Rectal smooth muscle tissue (tissue), 1 donor: Measurements from ENCODE around the gene PCSK6.

Source experiments
- H3K27ac ChIP-seq: one replicate; pipeline ENCODE4 v1.7.0; 2013; ENCODE audit warnings: low read depth, low read length, inconsistent platforms
- H3K27me3 ChIP-seq: one replicate; pipeline ENCODE4 v1.7.0; 2013; ENCODE audit warnings: low read length; ENCODE audit not compliant: control insufficient read depth, insufficient read depth
- H3K36me3 ChIP-seq: one replicate; pipeline ENCODE4 v1.7.0; 2013; ENCODE audit warnings: low read length; ENCODE audit not compliant: control insufficient read depth, insufficient read depth
- H3K4me1 ChIP-seq: one replicate; pipeline ENCODE4 v1.7.0; 2013; ENCODE audit warnings: low read length; ENCODE audit not compliant: control insufficient read depth, insufficient read depth
- H3K4me3 ChIP-seq: one replicate; pipeline ENCODE4 v1.7.0; 2013; ENCODE audit warnings: low read length
- H3K9ac ChIP-seq: one replicate; pipeline ENCODE4 v1.7.0; 2013; ENCODE audit warnings: low read length

PCSK6 gene

GRCh38 chr15:101520395-101520794 is 30.9 kb upstream of the PCSK6 start:
- Histone ChIP-seq H3K27me3 (no peaks in the 10 kb centered on the region), H3K9ac (no peak overlapping the region), H3K4me3 (no peak overlapping the region), H3K4me1 (no peaks in the 10 kb centered on the region), H3K27ac (no peak overlapping the region), H3K36me3 (no peaks in the 10 kb centered on the region)

- Histone ChIP-seq H3K27me3 (no peaks in the 10 kb centered on the region), H3K9ac (no peak overlapping the region), H3K27ac (no peak overlapping the region), H3K4me3 (no peak overlapping the region), H3K4me1 (no peaks in the 10 kb centered on the region), H3K36me3 (no peaks in the 10 kb centered on the region)
Observed at GRCh38 chr15:101517504-101517903, 28.0 kb upstream of the PCSK6 start.

DNA sequence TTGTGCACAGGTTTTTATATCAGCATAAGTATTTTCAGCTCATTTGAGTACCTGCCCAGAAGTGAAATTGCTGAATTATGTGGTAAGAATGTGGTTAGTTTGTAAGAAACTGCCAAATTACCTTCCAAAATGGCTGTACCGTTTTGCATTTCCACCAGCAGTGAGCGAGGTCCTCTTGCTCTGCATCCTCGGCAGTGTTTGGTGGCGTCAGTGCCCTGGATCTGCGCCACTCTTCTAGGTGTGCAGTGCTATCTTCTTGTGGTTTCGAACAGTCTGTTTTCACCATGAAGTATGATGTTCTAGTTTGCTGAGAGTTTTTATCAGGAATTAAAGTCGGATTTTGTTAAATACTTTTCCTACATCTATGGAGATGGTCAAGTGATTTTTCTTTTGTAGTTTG is 24.8 kb upstream of the PCSK6 start:
- Histone ChIP-seq H3K4me1 (no peaks in the 10 kb centered on the region), H3K36me3 (no peaks in the 10 kb centered on the region), H3K9ac (no peak overlapping the region), H3K4me3 (no peak overlapping the region), H3K27me3 (no peaks in the 10 kb centered on the region), H3K27ac (no peak overlapping the region)

DNA sequence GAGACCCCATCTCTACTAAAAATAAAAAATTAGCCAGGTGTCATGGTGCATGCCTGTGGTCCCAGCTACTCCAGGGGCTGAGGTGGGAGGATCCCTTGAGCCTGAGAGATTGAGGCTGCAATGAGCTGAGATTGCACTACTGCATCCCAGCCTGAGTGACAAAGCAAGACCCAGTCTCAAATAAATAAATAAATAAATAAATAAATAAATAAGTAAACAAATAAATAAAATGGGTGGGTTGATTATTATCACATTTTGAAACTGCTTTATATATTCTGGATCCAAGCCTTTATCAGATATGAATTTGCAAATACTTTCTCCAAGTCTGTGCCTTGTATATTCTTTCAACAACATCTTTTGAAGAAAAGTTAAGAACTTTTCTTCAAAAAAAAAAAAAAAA is 22.2 kb upstream of the PCSK6 start:
- no peak overlapping the region for H3K4me3 ChIP-seq
- no peaks in the 10 kb centered on the region for H3K4me1 ChIP-seq
- H3K27ac ChIP-seq = no peak overlapping the region
- H3K27me3 ChIP-seq = no peaks in the 10 kb centered on the region
- H3K9ac ChIP-seq = no peak overlapping the region
- no peaks in the 10 kb centered on the region for H3K36me3 ChIP-seq

GRCh38 chr15:101510212-101511197 is 21.0 kb upstream of the PCSK6 start:
- H3K9ac ChIP-seq = no peak overlapping the region
- H3K27ac ChIP-seq = no peak overlapping the region
- no peaks in the 10 kb centered on the region for H3K4me1 ChIP-seq
- H3K4me3 ChIP-seq = no peak overlapping the region
- no peaks in the 10 kb centered on the region for H3K36me3 ChIP-seq
- H3K27me3 ChIP-seq = no peaks in the 10 kb centered on the region

DNA sequence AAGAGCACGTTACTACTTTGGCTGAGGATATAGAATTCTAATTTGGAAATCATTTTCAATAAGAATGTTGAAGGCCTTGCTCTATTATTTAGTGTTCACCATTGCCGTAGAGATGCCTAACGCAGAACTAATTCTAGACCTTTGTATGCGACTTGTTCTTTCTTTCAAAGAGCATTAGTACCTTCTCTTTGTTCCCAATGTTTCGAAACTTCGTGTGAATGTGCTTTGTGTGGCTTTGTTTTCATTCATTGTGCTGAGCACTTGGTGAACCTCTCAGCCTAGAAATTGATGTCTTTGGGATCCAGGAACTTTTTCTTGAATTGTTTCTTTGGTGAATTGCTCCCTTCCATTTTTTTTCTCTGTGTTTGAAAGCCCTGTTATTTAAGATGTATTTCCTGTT is 19.8 kb upstream of the PCSK6 start:
- no peaks in the 10 kb centered on the region for H3K36me3 ChIP-seq
- no peaks in the 10 kb centered on the region for H3K4me1 ChIP-seq
- no peak overlapping the region for H3K9ac ChIP-seq
- no peaks in the 10 kb centered on the region for H3K27me3 ChIP-seq
- no peak overlapping the region for H3K27ac ChIP-seq
- H3K4me3 ChIP-seq = no peak overlapping the region

DNA sequence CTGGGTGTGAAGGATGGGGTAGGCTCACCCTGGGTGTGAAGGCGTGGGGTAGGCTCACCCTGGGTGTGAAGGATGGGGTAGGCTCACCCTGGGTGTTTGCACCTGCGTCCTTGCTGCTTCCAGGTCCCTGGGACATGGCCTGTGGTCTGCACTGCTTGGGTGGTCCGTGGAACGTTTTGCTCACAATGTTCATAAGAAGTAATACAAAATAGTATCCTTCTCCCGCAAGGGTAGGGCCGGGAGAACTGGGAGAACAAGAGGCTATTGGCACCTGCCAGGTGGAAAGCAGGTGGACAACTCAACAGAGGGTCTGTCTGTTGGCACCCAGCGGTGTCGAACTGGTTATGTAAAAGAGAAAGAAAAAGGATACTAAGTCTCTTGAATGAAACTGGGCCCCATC is 17.0 kb upstream of the PCSK6 start:
- Histone ChIP-seq H3K4me3 (no peak overlapping the region), H3K27ac (no peak overlapping the region), H3K27me3 (no peaks in the 10 kb centered on the region), H3K9ac (no peak overlapping the region), H3K4me1 (peaks cover 3% of the 10 kb centered on the region), H3K36me3 (no peaks in the 10 kb centered on the region)

GRCh38 chr15:101505610-101506337 is 16.3 kb upstream of the PCSK6 start:
- no peaks in the 10 kb centered on the region for H3K27me3 ChIP-seq

DNA sequence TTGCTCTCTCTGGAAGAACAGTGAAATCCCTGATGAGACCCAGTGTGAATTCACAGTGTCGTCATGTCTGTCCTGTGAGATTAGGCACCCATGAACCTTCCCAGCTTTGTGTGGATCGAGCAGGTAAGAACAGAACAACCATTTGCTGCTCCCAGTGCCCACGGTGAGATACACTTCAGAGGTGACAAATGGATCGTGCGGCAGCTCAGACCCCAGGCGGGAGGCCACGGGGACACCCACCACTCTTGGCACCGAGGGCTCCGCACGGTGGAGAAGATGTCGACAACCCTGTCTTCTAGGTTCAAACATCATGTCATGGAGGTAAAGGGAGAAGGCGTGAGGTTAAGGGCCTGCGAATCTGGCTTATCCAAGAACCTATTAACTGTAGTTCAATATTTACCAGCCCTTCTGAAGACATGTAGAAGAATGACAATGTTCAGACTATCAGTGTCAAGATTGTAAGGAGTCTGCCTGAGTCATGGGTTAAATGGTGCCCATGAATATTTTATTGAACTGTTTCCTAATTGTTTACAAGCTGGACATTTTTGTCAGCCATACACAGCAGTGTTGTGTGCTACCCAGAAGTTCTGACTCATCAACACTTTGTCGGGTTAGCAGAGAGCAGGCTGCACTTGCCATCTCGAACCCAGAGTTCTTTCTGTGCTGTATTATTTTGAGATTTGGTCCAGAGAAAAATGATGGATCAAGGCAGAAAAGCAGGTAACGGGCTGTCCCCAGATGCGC is 15.5 kb upstream of the PCSK6 start:
- Histone ChIP-seq H3K9ac (no peak overlapping the region), H3K4me3 (no peak overlapping the region), H3K27ac (no peak overlapping the region), H3K27me3 (no peaks in the 10 kb centered on the region), H3K36me3 (no peaks in the 10 kb centered on the region), H3K4me1 (peaks cover 6% of the 10 kb centered on the region)

More at GRCh38 chr15:101505610-101506337, 16.3 kb upstream of the PCSK6 start:
- H3K27ac ChIP-seq = no peak overlapping the region
- H3K9ac ChIP-seq = no peak overlapping the region
- no peak overlapping the region for H3K4me3 ChIP-seq
- H3K36me3 ChIP-seq = no peaks in the 10 kb centered on the region
- H3K4me1 ChIP-seq = peaks cover 6% of the 10 kb centered on the region

GRCh38 chr15:101504373-101504772 is 14.9 kb upstream of the PCSK6 start:
- Histone ChIP-seq H3K4me1 (peaks cover 6% of the 10 kb centered on the region), H3K9ac (no peak overlapping the region), H3K4me3 (no peak overlapping the region), H3K27ac (no peak overlapping the region), H3K36me3 (no peaks in the 10 kb centered on the region), H3K27me3 (no peaks in the 10 kb centered on the region)

- H3K4me3 ChIP-seq = no peak overlapping the region
- no peak overlapping the region for H3K9ac ChIP-seq
- H3K27me3 ChIP-seq = no peaks in the 10 kb centered on the region
- no peaks in the 10 kb centered on the region for H3K36me3 ChIP-seq
- peaks cover 6% of the 10 kb centered on the region for H3K4me1 ChIP-seq
- no peak overlapping the region for H3K27ac ChIP-seq
Observed at GRCh38 chr15:101503296-101503599, 13.7 kb upstream of the PCSK6 start.

- peaks cover 6% of the 10 kb centered on the region for H3K4me1 ChIP-seq
- no peak overlapping the region for H3K9ac ChIP-seq
- H3K36me3 ChIP-seq = no peaks in the 10 kb centered on the region
- no peak overlapping the region for H3K27ac ChIP-seq
- no peak overlapping the region for H3K4me3 ChIP-seq
- H3K27me3 ChIP-seq = no peaks in the 10 kb centered on the region
Observed at GRCh38 chr15:101502572-101503295, 13.2 kb upstream of the PCSK6 start.
